Astrocyte of the hippocampus (primary cell): ENCODE results near the gene SPACDR.
A peak's percentile ranks its signal among the peaks of the same experiment; 100 is the strongest.

ENCODE experiments used
- DNase-seq: peaks from one replicate; pipeline ENCODE4 v3.0.0; 2011; ENCODE audit warnings: low read depth, low spot score

Gene SPACDR

GRCh38 chr7:100415448-100415847 is 48.6 kb downstream of the SPACDR start:
- DNase-seq = no peak

DNA sequence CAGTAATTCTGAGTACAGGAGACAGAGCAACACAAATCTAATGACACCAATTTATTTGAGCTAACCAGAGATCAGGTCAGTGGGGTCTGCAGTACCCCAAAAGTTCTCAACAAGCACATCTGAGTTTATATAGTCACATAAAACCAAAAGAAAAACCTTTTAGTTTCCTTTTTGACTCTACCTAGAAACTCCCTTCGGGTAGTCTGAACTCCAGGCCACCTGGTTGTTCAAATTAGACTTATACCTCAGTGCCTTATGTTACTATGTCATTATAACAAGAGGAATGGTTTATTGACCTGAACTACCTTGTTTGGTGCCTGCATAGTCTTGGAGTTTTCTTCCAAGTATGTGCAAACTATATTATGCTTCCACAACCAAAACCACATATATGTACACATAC is 50.2 kb downstream of the SPACDR start:
- DNase-seq = no peak

- DNase-seq = no peak
Measured at GRCh38 chr7:100413346-100413745, 50.7 kb downstream of the SPACDR start.

DNA sequence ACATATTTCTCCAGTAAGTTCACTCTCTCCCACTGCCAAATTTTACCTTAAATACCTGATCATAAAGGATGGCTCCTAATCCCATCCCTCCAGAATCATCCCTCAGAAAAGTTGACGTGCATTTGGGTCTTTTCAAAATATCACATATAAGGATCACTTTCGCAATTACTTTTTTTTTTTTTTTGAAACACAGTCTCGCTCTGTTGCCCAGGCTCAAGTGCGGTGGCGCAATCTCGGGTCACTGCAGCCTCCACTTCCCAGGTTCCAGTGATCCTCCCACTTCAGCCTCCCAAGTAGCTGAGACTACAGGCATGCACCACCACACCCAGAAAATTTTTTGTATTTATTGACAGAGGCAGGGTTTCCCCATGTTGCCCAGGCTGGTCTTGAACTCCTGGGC is 53.0 kb downstream of the SPACDR start:
- DNase-seq = no peak

GRCh38 chr7:100407285-100408180 is 56.5 kb downstream of the SPACDR start:
- DNase-seq = peak; percentile 85

- DNase-seq = peak; percentile 82
Measured at GRCh38 chr7:100406767-100407166, 57.3 kb downstream of the SPACDR start.
